HS-5 (cell line): ENCODE measurements around the gene ELAVL4.
"Not testable (repeated sequence)": the region's sequence is repeated elsewhere in the genome, so short reads cannot be mapped to it uniquely, and the experiment has no call there.

ENCODE experiments used
- DNase-seq: peaks from one replicate; pipeline ENCODE4 v3.0.0-alpha.2; 2012; ENCODE audit warnings: low read depth

Gene ELAVL4

GRCh38 chr1:50126927-50127715 lies 18.4 kb downstream of the ELAVL4 start:
- no peak for DNase-seq

- no peak for DNase-seq
These were observed 20.5 kb downstream of the ELAVL4 start for GRCh38 chr1:50129201-50129600.

GRCh38 chr1:50132347-50132894 lies 23.7 kb downstream of the ELAVL4 start:
- no peak for DNase-seq

GRCh38 chr1:50135716-50136115 lies 27.0 kb downstream of the ELAVL4 start:
- DNase-seq = no peak

GRCh38 chr1:50139339-50140181 lies 30.8 kb downstream of the ELAVL4 start:
- no peak for DNase-seq

GRCh38 chr1:50140182-50140447 lies 31.4 kb downstream of the ELAVL4 start:
- DNase-seq = no peak

GRCh38 chr1:50147191-50147850 lies 38.6 kb downstream of the ELAVL4 start:
- DNase-seq = no peak

GRCh38 chr1:50148142-50148923 lies 39.6 kb downstream of the ELAVL4 start:
- no peak for DNase-seq

GRCh38 chr1:50152236-50152635 lies 43.5 kb downstream of the ELAVL4 start:
- no peak for DNase-seq

- DNase-seq = no peak
These were observed 46.8 kb downstream of the ELAVL4 start for GRCh38 chr1:50155541-50155940.

GRCh38 chr1:50156241-50157010 lies 47.7 kb downstream of the ELAVL4 start:
- DNase-seq = no peak

- no peak for DNase-seq
These were observed 48.7 kb downstream of the ELAVL4 start for GRCh38 chr1:50157306-50157941.

- no peak for DNase-seq
These were observed 49.7 kb downstream of the ELAVL4 start for GRCh38 chr1:50158421-50158820.

- no peak for DNase-seq
These were observed 55.0 kb downstream of the ELAVL4 start for GRCh38 chr1:50163680-50164079.

- DNase-seq = not testable (repeated sequence)
These were observed 57.6 kb downstream of the ELAVL4 start for GRCh38 chr1:50166351-50166750.

- DNase-seq = no peak
These were observed 63.6 kb downstream of the ELAVL4 start for GRCh38 chr1:50172299-50172698.

- no peak for DNase-seq
These were observed 65.4 kb downstream of the ELAVL4 start for GRCh38 chr1:50174101-50174500.

GRCh38 chr1:50175719-50176639 lies 67.3 kb downstream of the ELAVL4 start:
- DNase-seq = no peak

- no peak for DNase-seq
These were observed 69.3 kb downstream of the ELAVL4 start for GRCh38 chr1:50177994-50178393.
